Measurements from ENCODE around the gene SPATA13.
"Not testable (repeated sequence)": the region's sequence is repeated elsewhere in the genome, so short reads cannot be mapped to it uniquely, and the experiment has no call there.

Gene SPATA13

GRCh38 chr13:24348385-24348784 lies 187.9 kb downstream of the SPATA13 start:
- no peaks in the 10 kb centered on the region for H3K9me3 ChIP-seq (ENCODE audit: insufficient read depth, low read length, severe bottlenecking)
- no peak overlapping the region for H3K27ac ChIP-seq (ENCODE audit: low read length)
- no peak for TF ChIP-seq EZH2 (IDR thresholded peaks at IDR 0.05; ENCODE audit: borderline replicate concordance, low read depth, low read length, severe bottlenecking)
- TF ChIP-seq CTCF (IDR thresholded peaks at IDR 0.05; ENCODE audit: borderline replicate concordance, extremely low read depth, low read length, poor library complexity, severe bottlenecking): no peak
- no peak for ATAC-seq (ENCODE audit: insufficient read depth, low read depth)
- no peaks in the 10 kb centered on the region for H3K36me3 ChIP-seq (ENCODE audit: insufficient read depth, low read length)
- H3K4me1 ChIP-seq (ENCODE audit: insufficient read depth, low read length): no peaks in the 10 kb centered on the region
- H2AFZ ChIP-seq (ENCODE audit: low read depth, low read length): no peak overlapping the region
- DNase-seq: no peak
- H3K9ac ChIP-seq (ENCODE audit: low read depth, low read length): no peak overlapping the region
- H3K4me2 ChIP-seq (ENCODE audit: insufficient read depth, low read length): no peak overlapping the region
- H3K79me2 ChIP-seq (ENCODE audit: insufficient read depth, low read length): no peaks in the 10 kb centered on the region
- no peak overlapping the region for H3K4me3 ChIP-seq (ENCODE audit: low read depth in 1 of 2, low read length in 2 of 2)
- no peaks in the 10 kb centered on the region for H4K20me1 ChIP-seq (ENCODE audit: insufficient read depth, low read length)
- no peaks in the 10 kb centered on the region for H3K27me3 ChIP-seq (ENCODE audit: insufficient read depth, low read length, poor library complexity)

- no peaks in the 10 kb centered on the region for H4K20me1 ChIP-seq (ENCODE audit: insufficient read depth, low read length)
- H3K27ac ChIP-seq (ENCODE audit: low read length): no peak overlapping the region
- H3K9ac ChIP-seq (ENCODE audit: low read depth, low read length): no peak overlapping the region
- no peaks in the 10 kb centered on the region for H3K27me3 ChIP-seq (ENCODE audit: insufficient read depth, low read length, poor library complexity)
- H3K36me3 ChIP-seq (ENCODE audit: insufficient read depth, low read length): no peaks in the 10 kb centered on the region
- H2AFZ ChIP-seq (ENCODE audit: low read depth, low read length): no peak overlapping the region
- TF ChIP-seq CTCF (IDR thresholded peaks at IDR 0.05; ENCODE audit: borderline replicate concordance, extremely low read depth, low read length, poor library complexity, severe bottlenecking) (no peak), EZH2 (IDR thresholded peaks at IDR 0.05; ENCODE audit: borderline replicate concordance, low read depth, low read length, severe bottlenecking) (no peak)
- H3K79me2 ChIP-seq (ENCODE audit: insufficient read depth, low read length): no peaks in the 10 kb centered on the region
- no peaks in the 10 kb centered on the region for H3K9me3 ChIP-seq (ENCODE audit: insufficient read depth, low read length, severe bottlenecking)
- H3K4me3 ChIP-seq (ENCODE audit: low read depth in 1 of 2, low read length in 2 of 2): no peak overlapping the region
- DNase-seq (no peak), ATAC-seq (ENCODE audit: insufficient read depth, low read depth) (no peak)
- no peak overlapping the region for H3K4me2 ChIP-seq (ENCODE audit: insufficient read depth, low read length)
- no peaks in the 10 kb centered on the region for H3K4me1 ChIP-seq (ENCODE audit: insufficient read depth, low read length)
These were observed 188.4 kb downstream of the SPATA13 start for GRCh38 chr13:24348797-24349515.

- H2AFZ ChIP-seq (ENCODE audit: low read depth, low read length); DNase-seq; H3K9ac ChIP-seq (ENCODE audit: low read depth, low read length); ATAC-seq (ENCODE audit: insufficient read depth, low read depth); H3K4me2 ChIP-seq (ENCODE audit: insufficient read depth, low read length); H3K9me3 ChIP-seq (ENCODE audit: insufficient read depth, low read length, severe bottlenecking); H3K4me1 ChIP-seq (ENCODE audit: insufficient read depth, low read length); H3K36me3 ChIP-seq (ENCODE audit: insufficient read depth, low read length); H4K20me1 ChIP-seq (ENCODE audit: insufficient read depth, low read length); H3K27me3 ChIP-seq (ENCODE audit: insufficient read depth, low read length, poor library complexity); H3K27ac ChIP-seq (ENCODE audit: low read length); H3K79me2 ChIP-seq (ENCODE audit: insufficient read depth, low read length); H3K4me3 ChIP-seq (ENCODE audit: low read depth in 1 of 2, low read length in 2 of 2): not testable (repeated sequence)
These were observed 189.5 kb downstream of the SPATA13 start for GRCh38 chr13:24349778-24350664.

GRCh38 chr13:24351423-24351822 lies 190.9 kb downstream of the SPATA13 start:
- H3K9ac ChIP-seq (ENCODE audit: low read depth, low read length): no peak overlapping the region
- H3K27ac ChIP-seq (ENCODE audit: low read length): no peak overlapping the region
- no peak overlapping the region for H3K4me2 ChIP-seq (ENCODE audit: insufficient read depth, low read length)
- no peak overlapping the region for H2AFZ ChIP-seq (ENCODE audit: low read depth, low read length)
- no peaks in the 10 kb centered on the region for H3K27me3 ChIP-seq (ENCODE audit: insufficient read depth, low read length, poor library complexity)
- H3K4me3 ChIP-seq (ENCODE audit: low read depth in 1 of 2, low read length in 2 of 2): no peak overlapping the region
- no peaks in the 10 kb centered on the region for H3K79me2 ChIP-seq (ENCODE audit: insufficient read depth, low read length)
- ATAC-seq (ENCODE audit: insufficient read depth, low read depth): no peak
- TF ChIP-seq CTCF (IDR thresholded peaks at IDR 0.05; ENCODE audit: borderline replicate concordance, extremely low read depth, low read length, poor library complexity, severe bottlenecking) (no peak), EZH2 (IDR thresholded peaks at IDR 0.05; ENCODE audit: borderline replicate concordance, low read depth, low read length, severe bottlenecking) (no peak)
- H3K4me1 ChIP-seq (ENCODE audit: insufficient read depth, low read length): no peaks in the 10 kb centered on the region
- no peaks in the 10 kb centered on the region for H3K9me3 ChIP-seq (ENCODE audit: insufficient read depth, low read length, severe bottlenecking)
- no peak for DNase-seq
- H4K20me1 ChIP-seq (ENCODE audit: insufficient read depth, low read length): no peaks in the 10 kb centered on the region
- H3K36me3 ChIP-seq (ENCODE audit: insufficient read depth, low read length): no peaks in the 10 kb centered on the region

Data from DND-41 (cell line).